DMS114 treated with DMSO at 0.1 percent for 48 hours (cell line): ENCODE measurements around the gene VPS36.
"Not testable (repeated sequence)": the region's sequence is repeated elsewhere in the genome, so short reads cannot be mapped to it uniquely, and the experiment has no call there.

Experiments used
- DNase-seq: peaks from one replicate; lab custom pipeline; 2025; ENCODE audit not compliant: unreplicated experiment; lab: John Stamatoyannopoulos, UW

VPS36 gene

DNA sequence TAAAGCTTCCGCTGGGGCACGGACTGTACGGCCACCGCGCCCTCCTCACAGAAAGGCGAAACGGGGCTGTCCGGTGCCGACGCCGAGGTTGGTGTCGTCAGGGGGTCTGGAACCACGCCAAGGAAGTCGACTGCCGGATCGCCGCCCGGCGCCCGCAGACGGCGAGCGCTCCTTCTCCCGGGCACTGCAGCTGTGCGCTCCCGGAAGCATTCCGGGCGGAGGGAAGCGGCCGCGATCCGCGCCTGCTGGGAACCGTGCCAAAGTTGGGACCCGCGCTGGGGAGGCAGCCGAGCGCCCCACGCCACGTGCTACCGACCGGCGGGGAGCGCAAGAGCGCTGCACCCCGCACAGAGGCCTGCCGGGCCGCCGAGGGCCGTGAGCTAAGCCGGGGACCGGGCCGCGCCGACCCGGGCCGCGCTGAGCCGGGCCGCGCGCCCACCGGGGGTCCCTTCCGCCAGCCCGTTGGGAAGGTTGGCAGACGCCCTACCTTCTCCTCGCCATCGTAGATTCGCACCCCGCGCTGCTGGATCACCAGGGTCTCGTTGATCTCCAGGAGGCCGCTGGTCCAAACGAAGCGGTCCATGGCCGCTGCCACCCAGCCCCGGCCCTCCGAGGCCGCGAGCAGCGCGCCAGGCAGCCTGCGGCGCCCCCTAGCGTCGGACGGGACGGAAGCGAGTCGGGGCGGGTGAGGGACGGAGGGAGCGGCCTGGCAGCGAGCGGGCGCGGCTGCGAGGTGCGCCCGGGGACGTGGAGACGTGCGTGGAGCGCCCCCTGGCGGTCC, at the start of gene VPS36:
VPS36 (minus strand) TSS at position 623 of the 781 bp plus-strand sequence; CDS start at position 583, 40 bp downstream.
- DNase-seq = peak; percentile 73

- DNase-seq = not testable (repeated sequence)
Measured at GRCh38 chr13:52497979-52498378, 47.5 kb upstream of the VPS36 start.

DNA sequence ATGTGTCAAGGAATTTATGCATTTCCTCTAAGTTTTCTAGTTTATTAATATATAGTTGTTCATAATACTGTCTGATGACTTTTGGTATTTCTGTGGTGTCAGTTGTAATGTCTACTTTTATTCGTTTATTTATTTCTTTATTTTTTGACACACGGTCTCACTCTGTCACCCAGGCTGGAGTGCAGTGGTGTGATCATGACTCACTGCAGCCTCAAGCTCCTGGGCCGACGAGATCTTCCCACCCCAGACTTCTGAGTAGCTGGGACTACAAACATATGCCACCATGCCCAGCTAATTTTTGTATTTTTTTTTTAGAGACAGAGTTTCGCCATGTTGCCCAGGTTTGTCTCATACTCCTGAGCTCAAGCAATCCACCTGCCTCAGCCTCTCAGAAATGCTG, 43.8 kb upstream of the VPS36 start:
- not testable (repeated sequence) for DNase-seq

- not testable (repeated sequence) for DNase-seq
Measured at GRCh38 chr13:52491015-52491414, 40.6 kb upstream of the VPS36 start.

GRCh38 chr13:52488763-52489162, 38.3 kb upstream of the VPS36 start:
- DNase-seq = not testable (repeated sequence)

- not testable (repeated sequence) for DNase-seq
Measured at GRCh38 chr13:52487078-52487477, 36.6 kb upstream of the VPS36 start.

DNA sequence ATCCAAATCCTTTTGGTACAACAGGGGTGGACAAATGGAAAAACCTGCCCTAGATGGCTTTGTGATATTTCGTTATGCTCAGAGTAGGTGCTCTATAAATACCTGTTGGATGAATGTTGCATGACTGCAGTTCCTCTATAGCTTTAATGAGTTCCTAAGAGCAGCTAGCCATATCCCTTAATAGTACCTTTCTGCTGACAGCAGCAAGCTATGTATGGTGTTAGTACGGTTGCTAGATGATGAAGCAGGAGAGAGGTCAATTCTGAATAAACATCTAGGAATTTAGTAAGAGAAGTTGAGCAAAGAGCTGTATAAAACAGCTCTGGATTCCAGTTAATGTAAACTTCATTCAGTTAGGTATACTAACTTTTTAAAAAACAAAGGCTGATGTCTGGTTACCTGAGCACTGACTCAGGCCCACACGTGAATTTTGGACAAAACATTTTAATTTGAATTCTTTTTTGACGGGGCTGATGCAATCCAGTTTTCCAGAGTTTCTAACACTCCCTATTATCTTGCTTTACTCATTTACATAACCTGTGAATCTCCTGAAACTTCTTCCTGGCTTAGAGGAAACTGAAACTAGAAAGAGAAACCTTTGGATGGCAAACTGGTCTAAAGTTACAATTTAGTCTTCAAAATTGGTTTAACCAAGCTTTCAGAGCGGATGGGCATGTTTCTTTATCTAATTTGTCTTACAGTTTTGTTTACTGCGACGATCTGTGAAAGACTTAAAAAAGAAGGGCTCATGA, 30.4 kb upstream of the VPS36 start:
- not testable (repeated sequence) for DNase-seq

DNA sequence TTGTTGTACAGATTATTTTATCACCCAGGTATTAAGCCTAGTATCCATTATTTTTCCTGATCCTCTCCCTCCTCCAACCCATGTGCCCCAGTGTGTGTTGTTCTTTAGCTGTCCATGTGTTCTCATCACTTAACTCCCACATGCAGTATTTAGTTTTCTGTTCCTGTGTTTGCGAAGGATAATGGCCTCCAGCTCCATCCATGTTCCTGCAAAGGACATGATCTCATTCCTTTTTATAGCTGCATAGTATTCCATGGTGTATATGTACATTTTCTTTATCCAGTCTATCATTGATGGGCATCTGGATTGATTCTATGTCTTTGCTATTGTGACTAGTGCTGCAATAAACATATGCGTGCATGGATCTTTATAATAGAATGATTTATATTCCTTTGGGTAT, 18.1 kb upstream of the VPS36 start:
- not testable (repeated sequence) for DNase-seq

- no peak for DNase-seq
Measured at GRCh38 chr13:52463526-52463925, 13.1 kb upstream of the VPS36 start.

GRCh38 chr13:52461265-52461664, 10.8 kb upstream of the VPS36 start:
- DNase-seq = no peak

- DNase-seq = no peak
Measured at GRCh38 chr13:52459668-52460067, 9.2 kb upstream of the VPS36 start.

- peak; percentile 7 for DNase-seq
Measured at GRCh38 chr13:52455677-52456041, 5.2 kb upstream of the VPS36 start.

GRCh38 chr13:52454820-52455676, 4.6 kb upstream of the VPS36 start, which contains the start of gene CKAP2:
Gene CKAP2, plus strand, starts transcription at chr13:52455478. Its CDS starts 79 bp downstream, at chr13:52455557.
- peak; percentile 89 for DNase-seq

GRCh38 chr13:52454459-52454819, 4.0 kb upstream of the VPS36 start:
- DNase-seq = no peak

DNA sequence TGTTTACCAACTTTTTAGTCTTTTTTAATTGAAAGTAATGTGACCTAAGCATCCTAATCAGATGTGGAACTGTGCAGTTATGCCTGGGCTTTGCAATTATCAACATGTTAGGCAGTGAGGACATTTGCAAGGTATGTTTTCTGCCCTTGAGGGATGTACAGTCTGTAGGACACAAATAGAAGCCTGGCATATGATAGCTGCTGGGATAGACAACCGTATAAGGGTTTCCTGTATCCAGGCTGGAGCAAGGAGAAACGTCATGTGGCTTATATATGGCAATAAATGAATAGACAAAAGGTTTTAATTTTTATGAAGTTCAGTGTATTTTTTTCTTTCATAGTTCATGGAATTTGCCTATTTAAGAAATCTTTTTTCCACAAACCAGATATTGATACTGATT, 2.0 kb upstream of the VPS36 start:
- no peak for DNase-seq

DNA sequence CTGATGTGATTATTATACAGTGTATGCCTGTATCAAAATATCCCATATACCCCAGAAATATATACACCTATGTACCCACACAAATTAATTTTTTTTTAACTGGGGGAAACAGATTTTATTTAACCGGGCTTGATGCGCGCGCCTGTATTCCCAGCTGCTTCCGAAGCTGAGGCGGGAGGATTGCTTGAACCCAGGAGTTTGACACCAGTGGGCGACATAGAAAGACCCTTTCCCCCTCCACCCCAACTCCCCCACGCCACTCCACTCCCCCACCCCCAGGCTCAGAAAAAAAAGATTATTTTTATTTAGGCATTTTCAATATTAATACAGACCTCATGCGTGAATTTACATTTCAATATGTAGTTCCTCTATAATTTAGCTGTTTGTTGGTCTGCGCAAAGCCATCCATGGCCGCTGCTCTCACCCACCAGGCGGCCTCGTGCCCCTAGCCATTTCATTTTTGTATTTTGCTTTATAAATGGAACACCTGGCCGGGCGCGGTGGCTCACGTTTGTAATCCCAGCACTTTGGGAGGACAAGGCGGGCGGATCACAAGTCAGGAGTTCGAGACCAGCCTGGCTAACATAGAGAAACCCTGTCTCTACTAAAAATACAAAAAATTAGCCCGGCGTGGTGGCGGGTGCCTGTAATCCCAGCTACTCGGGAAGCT, 836 bp upstream of the VPS36 start:
- DNase-seq = no peak

DNA sequence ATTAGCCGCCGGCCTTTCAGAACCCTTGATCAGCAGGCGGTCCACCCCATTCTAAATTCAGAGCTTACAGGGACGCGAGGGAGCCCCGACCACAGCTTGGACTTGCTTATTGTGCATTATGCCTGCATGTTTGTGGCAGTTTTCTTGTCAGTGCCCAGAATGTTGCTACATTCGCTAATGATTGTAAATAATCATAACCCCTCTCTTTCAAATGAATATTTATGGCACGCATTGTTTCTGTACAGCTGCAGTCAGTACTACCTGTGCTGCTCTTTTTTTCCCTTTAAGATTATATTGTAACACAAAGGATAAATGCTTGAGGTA, 321 bp upstream of the VPS36 start:
- no peak for DNase-seq

DNA sequence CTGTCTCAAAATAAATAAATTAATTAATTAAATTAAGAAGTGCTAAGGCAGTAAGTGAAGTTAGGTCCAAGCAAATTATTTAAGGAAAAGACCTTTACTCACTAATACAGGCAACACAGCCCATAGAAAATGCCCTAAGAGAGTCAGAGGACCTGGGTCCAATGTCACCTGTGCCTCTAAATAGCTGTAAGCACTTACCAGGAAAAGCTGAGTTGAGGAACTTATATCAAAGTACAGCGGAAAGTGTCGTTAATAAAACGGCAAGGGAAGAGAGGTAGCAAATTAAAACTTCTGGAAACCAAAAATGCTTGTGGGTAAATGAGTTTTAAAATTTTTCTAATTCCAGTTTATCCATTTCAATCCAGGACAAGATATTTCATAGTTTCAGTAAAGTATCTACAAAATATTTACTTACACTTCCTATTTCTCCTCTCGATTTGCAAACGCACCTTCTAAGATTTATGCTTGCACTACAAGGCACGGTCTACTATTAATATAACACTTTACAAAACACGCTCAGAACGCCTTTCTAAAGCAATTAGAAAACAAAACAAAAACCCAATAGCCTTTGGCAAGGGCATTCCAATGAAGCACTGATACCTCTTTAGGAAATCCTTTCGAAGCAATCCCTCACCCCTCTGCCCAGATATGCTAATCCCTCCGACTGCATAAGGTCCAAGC, 963 bp downstream of the VPS36 start:
- DNase-seq = no peak

GRCh38 chr13:52447815-52448552, 2.5 kb downstream of the VPS36 start:
- DNase-seq = peak; percentile 0

- DNase-seq = no peak
Measured at GRCh38 chr13:52447354-52447753, 3.1 kb downstream of the VPS36 start.
